Measurements from ENCODE around the gene UNC5A.

The UNC5A gene

GRCh38 chr5:176785184-176786145, 24.9 kb upstream of the UNC5A start:
- peaks cover 70% of the 10 kb centered on the region for H3K27me3 Mint-ChIP-seq (ENCODE audit: low read depth)

GRCh38 chr5:176787676-176788075, 22.7 kb upstream of the UNC5A start:
- Mint-ChIP-seq H3K27ac (no peak overlapping the region), H3K27me3 (ENCODE audit: low read depth) (peaks cover 70% of the 10 kb centered on the region), H3K36me3 (ENCODE audit: low read depth) (no peaks in the 10 kb centered on the region), H3K4me1 (peaks cover 14% of the 10 kb centered on the region), H3K4me3 (no peak overlapping the region), H3K9me3 (no peaks in the 10 kb centered on the region)
- TF ChIP-seq CTCF (IDR thresholded peaks at IDR 0.05; ENCODE audit: unreplicated experiment in 3 of 3), result no peak

More at GRCh38 chr5:176785184-176786145, 24.9 kb upstream of the UNC5A start:
- H3K27ac Mint-ChIP-seq, result no peak overlapping the region
- H3K36me3 Mint-ChIP-seq (ENCODE audit: low read depth), result no peaks in the 10 kb centered on the region
- peaks cover 19% of the 10 kb centered on the region for H3K4me1 Mint-ChIP-seq
- H3K4me3 Mint-ChIP-seq, result no peak overlapping the region
- no peaks in the 10 kb centered on the region for H3K9me3 Mint-ChIP-seq
- no peak for TF ChIP-seq CTCF (IDR thresholded peaks at IDR 0.05; ENCODE audit: unreplicated experiment in 3 of 3)

- H3K36me3 Mint-ChIP-seq (ENCODE audit: low read depth), result no peaks in the 10 kb centered on the region
- no peak overlapping the region for H3K27ac Mint-ChIP-seq
- H3K4me1 Mint-ChIP-seq, result peaks cover 13% of the 10 kb centered on the region
- H3K9me3 Mint-ChIP-seq, result no peaks in the 10 kb centered on the region
- no peak for TF ChIP-seq CTCF (IDR thresholded peaks at IDR 0.05; ENCODE audit: unreplicated experiment in 3 of 3)
- no peak overlapping the region for H3K4me3 Mint-ChIP-seq
- peaks cover 74% of the 10 kb centered on the region for H3K27me3 Mint-ChIP-seq (ENCODE audit: low read depth)
These were observed 22.3 kb upstream of the UNC5A start for GRCh38 chr5:176788091-176788490.

- no peak overlapping the region for H3K4me3 Mint-ChIP-seq
- TF ChIP-seq CTCF (IDR thresholded peaks at IDR 0.05; ENCODE audit: unreplicated experiment in 3 of 3), result no peak
- no peak overlapping the region for H3K27ac Mint-ChIP-seq
- no peaks in the 10 kb centered on the region for H3K36me3 Mint-ChIP-seq (ENCODE audit: low read depth)
- peaks cover 9% of the 10 kb centered on the region for H3K4me1 Mint-ChIP-seq
- H3K27me3 Mint-ChIP-seq (ENCODE audit: low read depth), result peaks cover 81% of the 10 kb centered on the region
- H3K9me3 Mint-ChIP-seq, result no peaks in the 10 kb centered on the region
These were observed 21.2 kb upstream of the UNC5A start for GRCh38 chr5:176788941-176789872.

- Mint-ChIP-seq H3K27me3 (ENCODE audit: low read depth) (peaks cover 86% of the 10 kb centered on the region), H3K9me3 (no peaks in the 10 kb centered on the region), H3K36me3 (ENCODE audit: low read depth) (no peaks in the 10 kb centered on the region), H3K4me3 (no peak overlapping the region), H3K4me1 (peaks cover 9% of the 10 kb centered on the region), H3K27ac (no peak overlapping the region)
- no peak for TF ChIP-seq CTCF (IDR thresholded peaks at IDR 0.05; ENCODE audit: unreplicated experiment in 3 of 3)
These were observed 20.3 kb upstream of the UNC5A start for GRCh38 chr5:176789873-176790615.

Measured in nephron (organoid).